Lower leg skin (tissue), 4 donors: ENCODE measurements around the gene PRDX3. TPM values are rescaled to one million over a fixed set of nuclear protein-coding genes. Genes with fewer than 3 reads are reported as not detected.

Source experiments
- DNase-seq, 2 donors: peaks; one replicate each; pipeline ENCODE4 v3.0.0-alpha.2; 2019; ENCODE audit warnings: low spot score in 2 of 2
- H3K4me3 ChIP-seq: fragments of 200-600 bp; sonication (generic); 2 replicates; pipeline ENCODE4 v1.5.1; 2017; ENCODE audit warnings: mild to moderate bottlenecking, low read depth; ENCODE audit not compliant: poor library complexity, severe bottlenecking
- POLR2A ChIP-seq, 2 donors: fragments of 450-650 bp; IDR thresholded peaks; one replicate each; pipeline ENCODE4 v1.6.1; 2016 to 2017; ENCODE audit warnings: antibody characterized with exemption in 2 of 2, mild to moderate bottlenecking in 1 of 2, moderate library complexity in 1 of 2
- WGBS, 2 donors: methylation state at CpG; one replicate each; pipeline ENCODE4 v1.1.5; 2018; 5-methylcytosine and 5-hydroxymethylcytosine counted together
- intact Hi-C: fragments of 100-400 bp; cut with DNase I; formaldehyde crosslinking; loops from one replicate; pipeline ENCODE4 v1.15.0; 2023; ENCODE audit warnings: low total_unique reads
- total RNA-seq, 4 donors: library from RNA; depleted of rRNA; stranded (reverse); fragments of >200 nt; gene quantifications; one replicate each; pipeline ENCODE4 v1.1.0, GENCODE V29; 2016
- TF ChIP-seq, protein P1 (sequence below), 3 donors: fragments of 450-650 bp; IDR thresholded peaks; one replicate each; pipeline ENCODE4 v1.5.1; 2016; ENCODE audit warnings: antibody characterized with exemption in 3 of 3, mild to moderate bottlenecking in 3 of 3, moderate library complexity in 2 of 3

The PRDX3 gene
- total RNA-seq, 4 donors from 2014 or later: 35.7 to 70.7 (median 57.3) TPM

- TF ChIP-seq, protein P1, sequence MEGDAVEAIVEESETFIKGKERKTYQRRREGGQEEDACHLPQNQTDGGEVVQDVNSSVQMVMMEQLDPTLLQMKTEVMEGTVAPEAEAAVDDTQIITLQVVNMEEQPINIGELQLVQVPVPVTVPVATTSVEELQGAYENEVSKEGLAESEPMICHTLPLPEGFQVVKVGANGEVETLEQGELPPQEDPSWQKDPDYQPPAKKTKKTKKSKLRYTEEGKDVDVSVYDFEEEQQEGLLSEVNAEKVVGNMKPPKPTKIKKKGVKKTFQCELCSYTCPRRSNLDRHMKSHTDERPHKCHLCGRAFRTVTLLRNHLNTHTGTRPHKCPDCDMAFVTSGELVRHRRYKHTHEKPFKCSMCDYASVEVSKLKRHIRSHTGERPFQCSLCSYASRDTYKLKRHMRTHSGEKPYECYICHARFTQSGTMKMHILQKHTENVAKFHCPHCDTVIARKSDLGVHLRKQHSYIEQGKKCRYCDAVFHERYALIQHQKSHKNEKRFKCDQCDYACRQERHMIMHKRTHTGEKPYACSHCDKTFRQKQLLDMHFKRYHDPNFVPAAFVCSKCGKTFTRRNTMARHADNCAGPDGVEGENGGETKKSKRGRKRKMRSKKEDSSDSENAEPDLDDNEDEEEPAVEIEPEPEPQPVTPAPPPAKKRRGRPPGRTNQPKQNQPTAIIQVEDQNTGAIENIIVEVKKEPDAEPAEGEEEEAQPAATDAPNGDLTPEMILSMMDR (IDR thresholded peaks at IDR 0.05): no peak
- TF ChIP-seq POLR2A (IDR thresholded peaks at IDR 0.05): no peak
- 91 to 95% methylated on average over 1 of the region's 1 CpG for WGBS, 2 donors
- intact Hi-C loops: no loop called here
- H3K4me3 ChIP-seq: no peak overlapping the region
- no peak for DNase-seq
These were observed 43.1 kb upstream of the PRDX3 start for GRCh38 chr10:119221666-119222065.

- TF ChIP-seq POLR2A (IDR thresholded peaks at IDR 0.05): no peak
- TF ChIP-seq, protein P1 (IDR thresholded peaks at IDR 0.05): no peak
- WGBS, 2 donors: 65 to 66% methylated on average over 4 of the region's 4 CpGs
- DNase-seq: peak in 1 of 2 donors; percentile 26
- no peak overlapping the region for H3K4me3 ChIP-seq
- intact Hi-C loops: no loop called here
These were observed 42.6 kb upstream of the PRDX3 start for GRCh38 chr10:119221201-119221600.

- 71 to 74% methylated on average over 5 of the region's 5 CpGs for WGBS, 2 donors
- no peak overlapping the region for H3K4me3 ChIP-seq
- intact Hi-C loops: no loop called here
- no peak for TF ChIP-seq POLR2A (IDR thresholded peaks at IDR 0.05)
- TF ChIP-seq, protein P1 (IDR thresholded peaks at IDR 0.05): no peak
- DNase-seq: peak in 1 of 2 donors; percentile 39
These were observed 41.3 kb upstream of the PRDX3 start for GRCh38 chr10:119219871-119220270.

DNA sequence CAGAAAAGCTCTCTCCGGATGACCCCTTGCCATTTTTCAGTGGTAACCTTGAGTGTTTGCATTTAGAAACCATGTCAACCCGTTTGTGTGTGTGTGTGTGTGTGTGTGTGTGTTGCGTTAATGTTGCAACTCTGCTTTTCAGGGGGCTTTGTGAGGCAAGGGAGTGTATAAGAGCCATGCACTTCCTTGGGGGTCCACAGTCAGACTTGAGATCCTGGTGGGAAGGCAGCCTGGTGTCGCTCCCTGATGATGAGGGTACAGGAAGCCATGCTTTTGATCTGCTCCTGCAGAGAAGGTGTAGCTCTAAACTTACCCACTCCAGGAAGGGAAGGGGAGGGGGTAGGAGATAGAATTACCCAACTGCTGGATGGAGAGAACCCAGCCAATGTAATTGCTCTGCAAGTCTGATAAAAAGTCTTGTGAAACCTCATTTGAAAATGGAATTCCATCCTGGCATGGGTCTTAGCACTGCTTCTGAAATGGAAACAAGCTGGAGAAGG, 39.4 kb upstream of the PRDX3 start:
- no peak overlapping the region for H3K4me3 ChIP-seq
- 77 to 84% methylated on average over 4 of the region's 4 CpGs for WGBS, 2 donors
- DNase-seq: peak in 1 of 2 donors; percentile 24
- no peak for TF ChIP-seq POLR2A (IDR thresholded peaks at IDR 0.05)
- TF ChIP-seq, protein P1 (IDR thresholded peaks at IDR 0.05): no peak
- intact Hi-C loops: no loop called here

DNA sequence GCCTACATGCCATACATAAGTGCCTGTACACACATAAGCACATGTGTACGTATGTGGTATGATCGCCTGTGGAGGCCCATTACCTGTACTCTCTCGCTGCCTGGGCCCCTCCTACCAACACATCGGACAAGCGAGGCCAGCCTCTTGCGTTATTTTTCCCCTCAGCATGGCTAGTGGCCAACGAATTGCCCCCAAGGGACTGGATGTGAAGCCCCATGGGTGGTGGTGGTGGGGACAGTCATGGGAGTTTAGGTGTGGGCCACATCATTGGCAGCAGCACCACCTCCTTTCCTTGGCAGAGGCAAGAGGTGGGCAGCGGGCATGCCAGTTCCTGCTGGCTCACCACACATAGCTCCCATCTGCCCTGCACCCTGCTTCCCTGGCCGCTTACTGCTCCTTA, 38.8 kb upstream of the PRDX3 start:
- 89 to 93% methylated on average over 9 of the region's 9 CpGs for WGBS, 2 donors
- H3K4me3 ChIP-seq: no peak overlapping the region
- intact Hi-C loops: no loop called here
- TF ChIP-seq, protein P1 (IDR thresholded peaks at IDR 0.05): no peak
- no peak for TF ChIP-seq POLR2A (IDR thresholded peaks at IDR 0.05)
- DNase-seq: no peak

GRCh38 chr10:119216127-119216526, 37.5 kb upstream of the PRDX3 start:
- no peak for TF ChIP-seq POLR2A (IDR thresholded peaks at IDR 0.05)
- TF ChIP-seq, protein P1 (IDR thresholded peaks at IDR 0.05): no peak
- no peak for DNase-seq
- no peak overlapping the region for H3K4me3 ChIP-seq
- WGBS, 2 donors: 92 to 93% methylated on average over 5 of the region's 5 CpGs
- intact Hi-C loops: no loop called here
